K562 (cell line): Measurements from ENCODE around the gene ADAM15. TPM values are rescaled to one million over a fixed set of nuclear protein-coding genes. Genes with fewer than 3 reads are reported as not detected.
A peak's percentile ranks its signal among the peaks of the same experiment; 100 is the strongest.

Experiments used
- GMEB1 ChIP-seq: fragments of 250-450 bp; sonication (Bioruptor Pico); IDR thresholded peaks from 2 replicates; pipeline ENCODE4 v1.4.0; 2020; ENCODE audit warnings: mild to moderate bottlenecking
- KAT7 ChIP-seq: sonication (generic); formaldehyde crosslinking; IDR thresholded peaks from 2 replicates; pipeline ENCODE4 v1.8.0; 2022; ENCODE audit warnings: missing genetic modification reagents, mild to moderate bottlenecking, borderline replicate concordance
- KLF1 ChIP-seq: fragments of 450-650 bp; IDR thresholded peaks from 2 replicates; pipeline ENCODE4 v1.6.1; 2016; ENCODE audit warnings: missing genetic modification characterization, missing compliant biosample characterization
- KLF6 ChIP-seq: fragments of 250-450 bp; sonication (Bioruptor Pico); IDR thresholded peaks from 2 replicates; pipeline ENCODE4 v1.4.0; 2020; ENCODE audit warnings: mild to moderate bottlenecking, moderate library complexity, borderline replicate concordance
- LCOR ChIP-seq: sonication (generic); formaldehyde crosslinking; IDR thresholded peaks from 2 replicates; pipeline ENCODE4 v1.8.0; 2022; ENCODE audit warnings: mild to moderate bottlenecking, missing genetic modification reagents
- LEF1 ChIP-seq: fragments of 450-650 bp; IDR thresholded peaks from 2 replicates; pipeline ENCODE4 v1.6.1; 2016; ENCODE audit warnings: mild to moderate bottlenecking
- MAFF ChIP-seq: IDR thresholded peaks from 2 replicates; pipeline ENCODE4 v1.6.1; 2012; ENCODE audit warnings: low read length, improper control_type of control experiment
- NCOR1 ChIP-seq: fragments of 450-650 bp; IDR thresholded peaks from 2 replicates; pipeline ENCODE4 v1.6.1; 2016; ENCODE audit warnings: mild to moderate bottlenecking, moderate library complexity
- NONO ChIP-seq, 2 experiments: fragments of 200-400 bp in 1 of 2; fragments of 450-650 bp in 1 of 2; formaldehyde crosslinking in 1 of 2; IDR thresholded peaks; 2 replicates each; pipeline ENCODE4 v1.6.1; 2017; ENCODE audit warnings: low read depth in 2 of 2, mild to moderate bottlenecking in 2 of 2, moderate library complexity in 2 of 2, low read length in 1 of 2
- OTX1 ChIP-seq: fragments of 450-650 bp; formaldehyde crosslinking; IDR thresholded peaks from 2 replicates; pipeline ENCODE4 v1.4.0; 2022; ENCODE audit warnings: mild to moderate bottlenecking
- POLR2B ChIP-seq: fragments of 450-650 bp; IDR thresholded peaks from 2 replicates; pipeline ENCODE4 v1.6.1; 2018; ENCODE audit warnings: low read depth; ENCODE audit not compliant: partially characterized antibody
- PTBP1 ChIP-seq: fragments of 200-400 bp; formaldehyde crosslinking; IDR thresholded peaks from 2 replicates; pipeline ENCODE4 v1.6.1; 2017; ENCODE audit warnings: low read depth, low read length
- SAP30 ChIP-seq: fragments of 200-600 bp; sonication (generic); IDR thresholded peaks from 2 replicates; pipeline ENCODE4 v1.6.1; 2012; ENCODE audit warnings: borderline replicate concordance, low read depth, mild to moderate bottlenecking, moderate library complexity, low read length, control low read depth, inconsistent platforms; ENCODE audit not compliant: insufficient read depth, poor library complexity, severe bottlenecking
- THAP12 ChIP-seq: fragments of 250-450 bp; sonication (Bioruptor Pico); IDR thresholded peaks from 2 replicates; pipeline ENCODE4 v1.9.0; 2021; ENCODE audit warnings: mild to moderate bottlenecking, inconsistent platforms
- ZBTB34 ChIP-seq: fragments of 250-450 bp; sonication (Bioruptor Pico); IDR thresholded peaks from 2 replicates; pipeline ENCODE4 v1.8.0; 2021; ENCODE audit warnings: mild to moderate bottlenecking, moderate library complexity
- ZNF121 ChIP-seq: sonication (generic); formaldehyde crosslinking; conservative IDR thresholded peaks from 2 replicates; pipeline ENCODE4 v1.8.0; 2022; ENCODE audit warnings: missing genetic modification reagents
- ZNF23 ChIP-seq: fragments of 250-450 bp; sonication (Bioruptor Pico); IDR thresholded peaks from 2 replicates; pipeline ENCODE4 v1.4.0; 2020; ENCODE audit warnings: mild to moderate bottlenecking
- ZNF263 ChIP-seq: sonication (generic); formaldehyde crosslinking; IDR thresholded peaks from 2 replicates; pipeline ENCODE4 v1.8.0; 2022; ENCODE audit warnings: mild to moderate bottlenecking, missing genetic modification reagents, borderline replicate concordance
- ZNF75A ChIP-seq: fragments of 450-650 bp; formaldehyde crosslinking; IDR thresholded peaks from 2 replicates; pipeline ENCODE4 v1.4.0; 2020; ENCODE audit warnings: mild to moderate bottlenecking
- polyA plus RNA-seq, 8 experiments: library from polyadenylated mRNA; depleted of rRNA in 4 of 8; stranded (reverse) in 5 of 8; unstranded in 3 of 8; fragments of >200 nt; fragmentation: Nextera tagmentation in 2 of 8; fragmentation: Illumina TruSeq in 1 of 8; extraction: Ambion mirVana in 2 of 8; extraction: Trizol in 1 of 8; gene quantifications; 2 replicates each; pipeline versions ENCODE4 v1.2.1 to v1.2.3, GENCODE V29; 2011 to 2014; ENCODE audit warnings: inconsistent platforms in 1 of 8, missing spikeins in 1 of 8
- total RNA-seq, 7 experiments: library from RNA; depleted of rRNA in 6 of 7; stranded (reverse); fragments of >200 nt in 6 of 7; fragmentation: Illumina TruSeq in 2 of 7; extraction: Trizol in 2 of 7; gene quantifications; 2 replicates each; pipeline versions ENCODE4 v1.2.1 to v1.2.3, GENCODE V29; 2011 to 2021; ENCODE audit warnings: low replicate concordance in 1 of 7
- TF ChIP-seq, protein P1 (sequence below): fragments of 250-450 bp; sonication (Bioruptor Pico); IDR thresholded peaks from 2 replicates; pipeline ENCODE4 v1.5.0; 2022; ENCODE audit warnings: mild to moderate bottlenecking

Gene ADAM15
- total and polyA plus RNA-seq, 9 of the 15 experiments (the other 6 are each of a cell fraction or from before 2014, with no cell fraction given): 0.69 to 72.3 (median 32.8) TPM

- TF ChIP-seq ZNF121 (CRISPR knock-in tag): no peak
- 0 out of 2 replicates have a peak, but pooled peaks have one; percentile 54 for TF ChIP-seq ZNF263 (CRISPR knock-in tag)
- TF ChIP-seq ZBTB34 (CRISPR knock-in tag): no peak
- TF ChIP-seq PTBP1: no peak
- TF ChIP-seq KLF6: no peak
- TF ChIP-seq, protein P1, sequence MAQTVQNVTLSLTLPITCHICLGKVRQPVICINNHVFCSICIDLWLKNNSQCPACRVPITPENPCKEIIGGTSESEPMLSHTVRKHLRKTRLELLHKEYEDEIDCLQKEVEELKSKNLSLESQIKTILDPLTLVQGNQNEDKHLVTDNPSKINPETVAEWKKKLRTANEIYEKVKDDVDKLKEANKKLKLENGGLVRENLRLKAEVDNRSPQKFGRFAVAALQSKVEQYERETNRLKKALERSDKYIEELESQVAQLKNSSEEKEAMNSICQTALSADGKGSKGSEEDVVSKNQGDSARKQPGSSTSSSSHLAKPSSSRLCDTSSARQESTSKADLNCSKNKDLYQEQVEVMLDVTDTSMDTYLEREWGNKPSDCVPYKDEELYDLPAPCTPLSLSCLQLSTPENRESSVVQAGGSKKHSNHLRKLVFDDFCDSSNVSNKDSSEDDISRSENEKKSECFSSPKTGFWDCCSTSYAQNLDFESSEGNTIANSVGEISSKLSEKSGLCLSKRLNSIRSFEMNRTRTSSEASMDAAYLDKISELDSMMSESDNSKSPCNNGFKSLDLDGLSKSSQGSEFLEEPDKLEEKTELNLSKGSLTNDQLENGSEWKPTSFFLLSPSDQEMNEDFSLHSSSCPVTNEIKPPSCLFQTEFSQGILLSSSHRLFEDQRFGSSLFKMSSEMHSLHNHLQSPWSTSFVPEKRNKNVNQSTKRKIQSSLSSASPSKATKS (CRISPR knock-in tag): no peak
- TF ChIP-seq KAT7 (CRISPR knock-in tag): peak; percentile 82; the same call in 1 of the 2 replicates
- TF ChIP-seq THAP12 (CRISPR knock-in tag): no peak
- no peak for TF ChIP-seq POLR2B
- peak; percentile 96 for TF ChIP-seq OTX1
- TF ChIP-seq GMEB1 (CRISPR knock-in tag): 0 out of 2 replicates have a peak, but pooled peaks have one; percentile 10
- TF ChIP-seq ZNF75A (CRISPR knock-in tag): no peak
- TF ChIP-seq LCOR (CRISPR knock-in tag): peak; percentile 70; the same call in 1 of the 2 replicates
- TF ChIP-seq MAFF: no peak
- TF ChIP-seq NCOR1: peak; percentile 46; the same call in 1 of the 2 replicates
- peak; percentile 31 for TF ChIP-seq SAP30
- TF ChIP-seq LEF1: peak; percentile 86
- TF ChIP-seq NONO (IDR thresholded peaks at IDR 0.05; ENCODE audit: low read depth in 2 of 2, low read length in 1 of 2): 0 out of 4 replicates have a peak, but pooled peaks of 1 of the 2 experiments have one; percentile 65
- TF ChIP-seq ZNF23 (CRISPR knock-in tag): no peak
- no peak for TF ChIP-seq KLF1 (tag)
Observed at GRCh38 chr1:155001675-155002463, 49.2 kb upstream of the ADAM15 start (continued).
